SJSA1 (cell line): ENCODE data around the gene VWA8. TPM values are rescaled to one million over a fixed set of nuclear protein-coding genes. Genes with fewer than 3 reads are reported as not detected.

Experiments used
- DNase-seq, 2 experiments: peaks; one replicate each; pipeline ENCODE4 v3.0.0-alpha.2; 2015 to 2020; ENCODE audit warnings: low spot score in 2 of 2, low read depth in 1 of 2
- H3K27ac ChIP-seq: fragments of 250-450 bp; sonication (Bioruptor Pico); 2 replicates; pipeline ENCODE4 v1.5.1; 2020; ENCODE audit warnings: mild to moderate bottlenecking, moderate library complexity
- H3K27me3 ChIP-seq: fragments of 250-450 bp; sonication (Bioruptor Pico); replicated peaks from 2 replicates; pipeline ENCODE4 v1.5.1; 2020; ENCODE audit warnings: mild to moderate bottlenecking, moderate library complexity
- H3K36me3 ChIP-seq: fragments of 250-450 bp; sonication (Bioruptor Pico); 2 replicates; pipeline ENCODE4 v1.5.1; 2020; ENCODE audit warnings: mild to moderate bottlenecking
- H3K4me1 ChIP-seq: fragments of 250-450 bp; sonication (Bioruptor Pico); replicated peaks from 2 replicates; pipeline ENCODE4 v1.6.1; 2021; ENCODE audit warnings: mild to moderate bottlenecking
- H3K4me3 ChIP-seq: fragments of 250-450 bp; sonication (Bioruptor Pico); 2 replicates; pipeline ENCODE4 v1.5.1; 2020; ENCODE audit warnings: mild to moderate bottlenecking
- H3K9me3 ChIP-seq: fragments of 250-450 bp; sonication (Bioruptor Pico); replicated peaks from 2 replicates; pipeline ENCODE4 v1.5.1; 2020; ENCODE audit warnings: mild to moderate bottlenecking
- total RNA-seq: library from RNA; depleted of rRNA; stranded (reverse); fragments of >200 nt; shearing (Covaris generic); gene quantifications from 2 replicates; pipeline ENCODE4 v1.2.3, GENCODE V29; 2014

Gene VWA8
- total RNA-seq, 1 experiment from 2014 or later = 8.6 TPM

GRCh38 chr13:41981951-41982715, 21.2 kb upstream of the VWA8 start:
- H3K36me3 ChIP-seq = no peaks in the 10 kb centered on the region
- no peak for DNase-seq
- no peaks in the 10 kb centered on the region for H3K9me3 ChIP-seq
- peaks cover 18% of the 10 kb centered on the region for H3K4me1 ChIP-seq
- no peaks in the 10 kb centered on the region for H3K27me3 ChIP-seq
- H3K4me3 ChIP-seq = no peak overlapping the region
- H3K27ac ChIP-seq = no peak overlapping the region

GRCh38 chr13:41978007-41978406, 17.1 kb upstream of the VWA8 start:
- H3K27ac ChIP-seq = no peak overlapping the region
- DNase-seq = no peak
- no peak overlapping the region for H3K4me3 ChIP-seq
- no peaks in the 10 kb centered on the region for H3K9me3 ChIP-seq
- H3K27me3 ChIP-seq = no peaks in the 10 kb centered on the region
- H3K4me1 ChIP-seq = no peaks in the 10 kb centered on the region
- no peaks in the 10 kb centered on the region for H3K36me3 ChIP-seq

DNA sequence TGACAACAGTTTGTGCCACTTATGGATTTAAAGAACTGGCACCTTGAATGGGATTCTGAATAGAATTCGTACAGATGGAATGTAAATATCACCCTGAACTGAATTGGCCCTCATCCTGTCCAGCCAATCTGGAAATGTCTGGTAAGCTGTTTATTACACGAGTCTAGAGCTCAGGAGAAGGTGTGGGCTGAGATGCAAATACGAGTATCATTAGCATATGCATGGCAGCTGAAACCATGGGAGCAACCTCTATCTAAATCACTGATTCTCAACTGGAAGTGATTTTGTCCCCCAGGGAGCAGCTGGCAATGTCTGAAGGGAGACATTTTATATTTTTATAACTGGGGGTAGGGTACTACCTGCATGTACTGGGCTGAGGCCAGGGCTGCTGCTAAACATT, 15.6 kb upstream of the VWA8 start:
- DNase-seq = no peak
- H3K9me3 ChIP-seq = no peaks in the 10 kb centered on the region

DNA sequence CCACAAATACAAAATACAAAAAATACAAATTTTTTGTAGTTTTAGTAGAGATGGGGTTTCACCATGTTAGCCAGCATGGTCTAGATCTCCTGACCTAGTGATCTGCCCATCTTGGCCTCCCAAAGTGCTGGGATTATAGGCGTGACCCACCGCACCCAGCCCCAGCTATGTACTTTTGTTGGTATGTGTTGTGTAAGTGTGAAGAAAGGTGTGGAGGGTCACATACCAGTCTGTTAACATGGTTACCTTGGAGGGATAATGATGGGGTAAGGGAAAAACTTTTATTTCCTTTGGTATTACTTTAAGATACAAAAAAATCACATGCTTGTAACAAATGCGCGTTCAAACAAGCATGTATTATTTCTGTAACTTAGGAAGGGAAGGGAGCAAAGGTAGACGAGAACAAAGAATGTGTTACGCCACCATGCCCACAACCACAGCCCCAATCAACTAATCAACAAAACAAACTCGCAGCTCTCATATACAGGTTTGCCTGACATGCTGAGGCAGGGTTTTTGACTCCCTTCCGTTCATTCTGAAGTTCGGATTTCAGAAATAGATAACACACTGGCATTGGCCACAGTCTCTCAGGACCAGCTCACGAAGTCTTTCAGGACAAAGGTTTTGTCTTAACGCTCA, 13.5 kb upstream of the VWA8 start:
- no peaks in the 10 kb centered on the region for H3K4me1 ChIP-seq
- H3K4me3 ChIP-seq = no peak overlapping the region
- H3K27me3 ChIP-seq = no peaks in the 10 kb centered on the region
- H3K9me3 ChIP-seq = no peaks in the 10 kb centered on the region
- H3K27ac ChIP-seq = no peak overlapping the region
- DNase-seq = no peak
- no peaks in the 10 kb centered on the region for H3K36me3 ChIP-seq

More for the DNA sequence above, 15.6 kb upstream of the VWA8 start:
- H3K27me3 ChIP-seq = no peaks in the 10 kb centered on the region
- H3K4me3 ChIP-seq = no peak overlapping the region
- H3K27ac ChIP-seq = no peak overlapping the region
- no peaks in the 10 kb centered on the region for H3K36me3 ChIP-seq
- no peaks in the 10 kb centered on the region for H3K4me1 ChIP-seq

DNA sequence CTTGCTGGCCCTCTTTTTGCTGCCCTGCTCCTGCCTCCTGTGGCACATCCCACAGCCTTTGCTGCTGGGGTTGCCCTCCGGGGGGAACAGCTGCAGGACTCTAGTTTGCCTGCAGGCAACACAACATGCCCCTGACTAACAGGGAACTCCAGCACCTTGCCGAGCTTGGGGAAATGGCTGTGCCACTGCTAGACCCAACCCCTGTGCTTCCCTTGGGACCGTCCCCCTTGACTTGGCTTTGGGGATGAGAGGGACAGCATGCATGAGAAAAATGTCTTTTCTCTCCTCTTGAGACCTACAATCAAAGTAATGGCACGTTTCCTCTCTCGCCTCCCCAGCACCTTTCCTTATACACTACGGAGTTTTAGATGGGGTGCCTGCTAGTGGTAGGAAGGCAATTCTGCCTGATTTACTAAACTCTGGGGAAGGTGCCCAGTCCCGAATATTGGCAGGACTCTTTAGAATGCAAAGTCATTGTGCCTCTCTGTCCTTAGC, 12.4 kb upstream of the VWA8 start:
- Histone ChIP-seq H3K27ac (no peak overlapping the region), H3K27me3 (no peaks in the 10 kb centered on the region), H3K36me3 (no peaks in the 10 kb centered on the region), H3K4me3 (no peak overlapping the region), H3K9me3 (no peaks in the 10 kb centered on the region), H3K4me1 (no peaks in the 10 kb centered on the region)
- DNase-seq = no peak

- Histone ChIP-seq H3K36me3 (no peaks in the 10 kb centered on the region), H3K9me3 (no peaks in the 10 kb centered on the region; the same call in 1 of the 2 replicates), H3K27ac (no peak overlapping the region), H3K27me3 (no peaks in the 10 kb centered on the region), H3K4me1 (no peaks in the 10 kb centered on the region), H3K4me3 (no peak overlapping the region)
- no peak for DNase-seq
Measured at GRCh38 chr13:41971848-41972247, 10.9 kb upstream of the VWA8 start.

- Histone ChIP-seq H3K4me3 (no peak overlapping the region), H3K4me1 (no peaks in the 10 kb centered on the region), H3K27ac (no peak overlapping the region), H3K36me3 (no peaks in the 10 kb centered on the region), H3K27me3 (no peaks in the 10 kb centered on the region), H3K9me3 (no peaks in the 10 kb centered on the region; the same call in 1 of the 2 replicates)
- DNase-seq = no peak
Measured at GRCh38 chr13:41970918-41971317, 10.0 kb upstream of the VWA8 start.

GRCh38 chr13:41970022-41970421, 9.1 kb upstream of the VWA8 start:
- no peak overlapping the region for H3K4me3 ChIP-seq
- H3K9me3 ChIP-seq = no peaks in the 10 kb centered on the region; the same call in 1 of the 2 replicates
- no peak for DNase-seq
- no peaks in the 10 kb centered on the region for H3K36me3 ChIP-seq
- H3K27me3 ChIP-seq = no peaks in the 10 kb centered on the region
- no peaks in the 10 kb centered on the region for H3K4me1 ChIP-seq
- H3K27ac ChIP-seq = no peak overlapping the region

- Histone ChIP-seq H3K27ac (no peak overlapping the region), H3K36me3 (no peaks in the 10 kb centered on the region), H3K27me3 (no peaks in the 10 kb centered on the region), H3K9me3 (no peaks in the 10 kb centered on the region; the same call in 1 of the 2 replicates), H3K4me1 (no peaks in the 10 kb centered on the region), H3K4me3 (no peak overlapping the region)
- no peak for DNase-seq
Measured at GRCh38 chr13:41969072-41969471, 8.2 kb upstream of the VWA8 start.

DNA sequence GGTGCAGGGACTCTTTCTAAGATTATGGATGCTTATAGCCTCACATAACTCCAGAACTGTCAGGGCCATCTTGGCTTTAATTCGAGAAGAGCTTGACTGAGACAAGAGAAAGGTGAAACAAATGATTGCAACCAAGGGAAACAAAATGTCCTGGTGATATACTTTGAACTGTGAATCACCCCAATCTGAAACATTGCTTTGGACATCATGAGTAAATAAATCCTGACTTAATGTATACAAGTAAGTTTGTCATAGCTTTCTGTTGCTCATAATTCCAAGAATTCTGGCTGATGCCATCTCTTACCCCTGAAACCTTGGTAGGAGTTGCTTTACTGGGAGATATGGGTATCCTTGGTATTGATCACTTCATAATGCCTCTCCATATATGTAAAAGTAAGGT, 5.8 kb upstream of the VWA8 start:
- Histone ChIP-seq H3K27me3 (no peaks in the 10 kb centered on the region), H3K36me3 (no peaks in the 10 kb centered on the region), H3K9me3 (no peaks in the 10 kb centered on the region; the same call in 1 of the 2 replicates), H3K27ac (no peak overlapping the region), H3K4me3 (no peak overlapping the region), H3K4me1 (peaks cover 3% of the 10 kb centered on the region)
- no peak for DNase-seq

DNA sequence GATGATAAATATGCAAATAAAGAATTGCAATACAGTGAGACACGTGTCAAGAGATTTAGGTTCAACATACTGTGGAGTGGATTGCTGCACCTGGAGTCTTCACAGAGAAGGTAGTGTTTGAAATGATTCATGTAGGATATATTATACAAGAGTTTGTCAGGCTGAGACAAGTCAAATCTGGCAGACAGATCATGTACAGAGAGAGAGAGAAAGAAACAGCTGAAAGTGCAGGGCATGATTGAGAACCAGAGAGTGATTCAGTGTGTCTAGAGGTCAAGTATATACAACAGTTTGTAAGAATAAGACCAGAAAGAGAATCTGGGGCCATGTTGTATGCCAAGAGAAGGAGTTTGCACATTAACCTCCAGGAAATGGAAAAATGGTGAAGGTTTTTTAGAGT, 2.1 kb upstream of the VWA8 start:
- Histone ChIP-seq H3K4me1 (peaks cover 10% of the 10 kb centered on the region), H3K9me3 (no peaks in the 10 kb centered on the region; the same call in 1 of the 2 replicates), H3K27ac (no peak overlapping the region), H3K27me3 (no peaks in the 10 kb centered on the region), H3K4me3 (no peak overlapping the region), H3K36me3 (no peaks in the 10 kb centered on the region)
- no peak for DNase-seq

- Histone ChIP-seq H3K4me1 (peaks cover 10% of the 10 kb centered on the region), H3K4me3 (peak overlapping the region; percentile 77), H3K36me3 (no peaks in the 10 kb centered on the region), H3K27me3 (no peaks in the 10 kb centered on the region), H3K27ac (peak overlapping the region; percentile 57), H3K9me3 (no peaks in the 10 kb centered on the region)
- no peak for DNase-seq
Measured at GRCh38 chr13:41961466-41961760, 504 bp upstream of the VWA8 start.

DNA sequence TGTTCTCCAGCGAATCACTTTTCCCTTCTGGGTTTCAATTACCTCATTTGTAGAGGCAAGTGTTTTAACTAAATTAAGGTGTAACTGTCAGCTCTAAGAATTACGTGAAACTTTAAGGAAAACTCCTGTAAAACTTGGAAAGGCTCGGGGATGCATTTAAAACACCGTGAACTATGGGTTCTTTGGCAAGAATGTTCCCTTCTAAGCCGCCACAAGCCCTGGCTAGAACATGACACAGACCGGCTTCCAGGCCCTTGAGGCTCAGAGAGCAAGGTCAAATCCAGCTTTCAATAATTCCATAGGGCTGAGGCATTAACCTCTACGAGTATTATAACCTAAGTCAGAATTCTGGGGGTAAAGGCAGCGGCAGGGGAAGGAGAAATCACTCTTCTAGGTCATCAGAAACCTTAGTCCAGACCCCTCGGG, 685 bp downstream of the VWA8 start:
- peak in 1 of 2 experiments; percentile 33 for DNase-seq

DNA sequence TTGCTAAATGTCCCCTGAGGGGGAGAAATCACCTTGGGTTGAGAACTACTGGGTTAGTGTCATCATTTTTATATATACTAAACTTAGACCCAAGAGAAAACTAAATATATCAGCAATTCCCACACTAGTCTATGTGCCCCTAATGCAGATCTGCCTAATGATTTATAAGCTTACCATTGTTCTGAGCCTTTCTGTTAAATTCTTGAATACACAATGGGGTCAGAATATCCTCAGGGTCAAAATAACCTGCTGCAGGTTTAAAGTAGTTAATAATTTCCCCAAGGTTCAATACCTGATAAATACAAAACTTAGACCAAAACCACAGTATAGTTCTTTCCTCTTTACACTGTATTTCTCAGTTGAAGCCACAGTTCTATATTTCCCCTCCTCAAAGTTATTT, 4.6 kb downstream of the VWA8 start:
- H3K36me3 ChIP-seq = no peaks in the 10 kb centered on the region
- no peaks in the 10 kb centered on the region for H3K27me3 ChIP-seq
- no peak for DNase-seq
- no peak overlapping the region for H3K4me3 ChIP-seq
- H3K4me1 ChIP-seq = peaks cover 3% of the 10 kb centered on the region
- no peaks in the 10 kb centered on the region for H3K9me3 ChIP-seq
- no peak overlapping the region for H3K27ac ChIP-seq

More for the DNA sequence above, 685 bp downstream of the VWA8 start:
- Histone ChIP-seq H3K36me3 (no peaks in the 10 kb centered on the region), H3K9me3 (no peaks in the 10 kb centered on the region), H3K27me3 (no peaks in the 10 kb centered on the region), H3K4me1 (peaks cover 10% of the 10 kb centered on the region), H3K4me3 (peak overlapping the region; percentile 77), H3K27ac (no peak overlapping the region)
